Frontal cortex (tissue), 4 donors: ENCODE data around the gene SRR. TPM values are rescaled to one million over a fixed set of nuclear protein-coding genes. Genes with fewer than 3 reads are reported as not detected.
"Not testable (repeated sequence)": the region's sequence is repeated elsewhere in the genome, so short reads cannot be mapped to it uniquely, and the experiment has no call there.

Experiments used
- DNase-seq, 2 donors: peaks; one replicate each; pipeline ENCODE4 v3.0.0; 2012; ENCODE audit warnings: low spot score in 2 of 2
- FAIRE-seq: peaks from 2 replicates; lab custom pipeline; 2012; peaks lifted over from hg19 to GRCh38; lab: Jason Lieb, UNC
- total RNA-seq: library from RNA; depleted of rRNA; stranded (reverse); fragments of >200 nt; gene quantifications from one replicate; pipeline ENCODE4 v1.2.3, GENCODE V29; 2014
- donor health status: control.
- donor health status: control.
- donor health status: control.

SRR gene
- total RNA-seq, 1 donor from 2014 or later: 55.4 TPM

- no peak for DNase-seq
These were observed 20.4 kb upstream of the SRR start for GRCh38 chr17:2283302-2283701.

GRCh38 chr17:2289878-2290478, 13.8 kb upstream of the SRR start:
- FAIRE-seq (no peak), DNase-seq (no peak)

More at GRCh38 chr17:2283302-2283701, 20.4 kb upstream of the SRR start:
- FAIRE-seq: no peak

- DNase-seq: no peak
- FAIRE-seq: no peak
These were observed 11.7 kb upstream of the SRR start for GRCh38 chr17:2292100-2292499.

GRCh38 chr17:2295575-2295974, 8.2 kb upstream of the SRR start:
- DNase-seq (no peak), FAIRE-seq (no peak)

DNA sequence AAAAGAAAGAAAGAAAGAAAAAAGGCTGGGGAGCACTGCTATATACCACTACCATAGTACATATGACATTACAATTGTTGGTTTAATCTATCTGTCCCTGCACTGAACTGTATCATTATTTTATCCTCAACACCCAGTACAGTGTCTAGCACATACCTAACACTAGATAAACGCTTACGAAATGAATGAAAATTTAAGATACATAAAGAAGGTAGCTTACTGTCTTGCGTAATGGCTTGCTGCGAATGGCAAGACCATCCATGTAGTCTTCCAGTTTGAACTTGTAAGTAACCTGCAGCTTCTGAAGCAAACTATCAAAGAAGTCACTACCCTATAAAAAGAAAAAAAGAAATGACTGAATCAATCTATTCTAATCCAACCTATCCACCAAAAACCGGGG, 6.7 kb upstream of the SRR start:
- DNase-seq: no peak
- no peak for FAIRE-seq

- DNase-seq: no peak
- no peak for FAIRE-seq
These were observed 4.6 kb upstream of the SRR start for GRCh38 chr17:2299136-2299535.

DNA sequence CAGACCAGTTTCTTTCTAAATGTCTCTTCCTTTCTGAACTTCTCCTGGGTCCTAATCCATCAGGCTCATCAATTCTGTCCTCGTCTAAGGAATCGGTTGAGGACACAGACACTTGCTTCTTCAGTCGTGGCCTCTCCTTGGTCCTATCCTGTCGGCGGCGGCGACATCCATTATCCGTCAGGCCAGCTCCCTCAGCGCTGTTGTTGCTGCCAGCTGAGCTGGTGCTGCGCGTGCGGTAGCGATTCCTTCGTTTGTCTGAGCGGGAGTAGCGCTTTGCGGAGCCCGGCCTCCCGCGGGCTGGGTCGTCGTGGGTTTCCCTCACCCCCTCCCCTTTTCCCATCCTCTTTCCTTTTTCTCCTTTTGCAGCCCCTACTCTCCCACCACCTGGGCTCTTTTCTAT, 4.0 kb upstream of the SRR start:
- no peak for FAIRE-seq

GRCh38 chr17:2302778-2303203, 959 bp upstream of the SRR start:
- FAIRE-seq: no peak
- DNase-seq: peak in 1 of 2 donors; percentile 31

More for the DNA sequence above, 4.0 kb upstream of the SRR start:
- DNase-seq: no peak

DNA sequence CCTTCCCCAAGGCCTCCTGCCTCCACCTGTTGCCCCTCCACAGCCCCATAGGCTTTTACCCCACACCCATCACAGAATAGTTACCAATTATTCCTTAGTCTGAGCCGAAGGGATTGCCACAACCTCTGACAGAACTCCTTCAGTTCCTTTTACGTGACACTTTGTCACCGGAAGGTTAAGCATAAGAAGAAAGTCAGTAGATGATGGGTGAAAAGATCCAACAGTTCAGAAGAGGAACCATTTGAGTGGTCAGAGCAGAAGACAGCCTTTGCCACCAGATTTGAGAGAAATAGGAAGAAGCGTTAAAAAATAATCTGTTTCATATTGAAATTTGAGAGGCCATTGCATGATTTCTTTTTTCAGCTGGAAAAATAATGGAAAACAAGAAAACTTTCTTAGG, 1.2 kb downstream of the SRR start:
- no peak for FAIRE-seq
- DNase-seq: no peak

- DNase-seq: no peak
- no peak for FAIRE-seq
These were observed 5.8 kb downstream of the SRR start for GRCh38 chr17:2309338-2310154.

- FAIRE-seq: no peak
- no peak for DNase-seq
These were observed 9.0 kb downstream of the SRR start for GRCh38 chr17:2312736-2313135.

GRCh38 chr17:2316916-2317205, 13.1 kb downstream of the SRR start:
- FAIRE-seq, DNase-seq: not testable (repeated sequence)

DNA sequence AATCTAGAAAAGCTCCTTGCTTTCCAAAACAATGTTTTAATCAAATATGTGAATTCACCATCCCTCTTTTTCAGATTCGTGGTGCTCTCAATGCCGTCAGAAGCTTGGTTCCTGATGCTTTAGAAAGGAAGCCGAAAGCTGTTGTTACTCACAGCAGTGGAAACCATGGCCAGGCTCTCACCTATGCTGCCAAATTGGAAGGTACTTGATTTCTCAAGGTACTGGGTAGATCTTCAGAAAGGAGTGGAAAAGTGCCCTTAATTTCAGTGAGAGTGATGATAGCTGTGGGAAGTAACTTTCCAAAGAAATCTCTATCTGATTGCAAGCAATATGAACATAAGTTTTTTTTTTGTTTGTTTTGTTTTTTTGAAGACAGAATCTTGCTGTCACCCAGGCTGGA, 14.0 kb downstream of the SRR start:
- FAIRE-seq: no peak
- DNase-seq: no peak

GRCh38 chr17:2319051-2319450, 15.3 kb downstream of the SRR start:
- no peak for FAIRE-seq
- DNase-seq: no peak

DNA sequence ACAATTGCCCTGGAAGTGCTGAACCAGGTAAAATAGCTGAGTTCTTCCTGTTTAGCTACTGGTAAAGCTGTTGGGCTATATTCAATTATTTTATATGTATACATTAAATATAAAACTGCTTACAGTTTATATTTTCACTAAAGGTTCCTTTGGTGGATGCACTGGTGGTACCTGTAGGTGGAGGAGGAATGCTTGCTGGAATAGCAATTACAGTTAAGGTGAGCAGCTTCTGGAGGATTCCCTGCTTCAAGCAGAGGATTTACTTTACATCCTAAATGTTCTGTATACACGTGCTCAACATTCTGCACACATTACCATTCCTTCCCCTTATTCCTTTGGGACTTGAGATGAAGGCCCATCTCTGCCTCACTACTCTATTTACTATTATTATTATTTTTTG, 17.6 kb downstream of the SRR start:
- DNase-seq: no peak
- FAIRE-seq: no peak

GRCh38 chr17:2323629-2324314, 20.0 kb downstream of the SRR start:
- DNase-seq: no peak

DNA sequence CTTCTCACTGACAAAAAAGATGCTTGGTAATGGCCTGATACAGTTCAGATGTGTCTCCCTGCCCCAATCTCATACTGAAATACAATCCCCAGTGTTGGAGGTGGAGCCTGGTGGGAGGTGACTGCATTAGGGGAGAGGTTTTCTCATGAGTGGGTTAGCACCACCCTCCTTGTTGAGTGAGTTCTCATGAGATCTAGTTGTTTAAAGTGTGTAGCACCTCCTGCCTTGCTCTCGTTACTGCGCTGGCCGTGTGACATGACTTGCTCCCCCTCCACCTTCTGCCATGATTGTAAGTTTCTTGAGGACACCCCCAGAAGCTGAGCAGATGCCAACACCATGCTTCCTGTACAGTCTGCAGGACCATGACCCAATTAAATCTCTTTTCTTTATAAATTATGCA, 27.6 kb downstream of the SRR start:
- no peak for FAIRE-seq
- DNase-seq: no peak

More at GRCh38 chr17:2323629-2324314, 20.0 kb downstream of the SRR start:
- FAIRE-seq: no peak

DNA sequence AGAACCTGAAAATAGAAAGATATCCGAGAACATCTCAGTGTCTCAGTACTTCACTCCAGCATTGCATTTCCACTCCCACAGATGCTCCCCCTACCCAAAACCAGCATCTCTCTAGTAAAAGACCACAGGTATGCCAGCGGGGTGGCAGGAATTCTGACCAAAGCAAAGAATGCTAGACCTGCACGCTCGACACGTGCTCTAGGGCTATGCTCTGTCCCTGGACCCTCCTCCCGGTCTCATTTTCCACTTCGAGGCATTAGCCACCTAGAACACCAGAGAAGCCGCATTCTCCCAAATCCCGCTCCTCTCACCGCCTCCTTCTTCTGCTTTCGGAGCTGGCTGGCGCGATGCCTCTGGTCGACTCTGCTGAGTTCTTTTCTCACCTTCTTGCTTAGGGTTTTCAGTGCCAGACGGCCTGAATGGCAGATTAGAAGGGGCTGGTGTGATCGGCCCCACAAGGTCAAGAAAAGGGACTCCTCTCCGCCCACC, 32.0 kb downstream of the SRR start:
- no peak for FAIRE-seq

DNA sequence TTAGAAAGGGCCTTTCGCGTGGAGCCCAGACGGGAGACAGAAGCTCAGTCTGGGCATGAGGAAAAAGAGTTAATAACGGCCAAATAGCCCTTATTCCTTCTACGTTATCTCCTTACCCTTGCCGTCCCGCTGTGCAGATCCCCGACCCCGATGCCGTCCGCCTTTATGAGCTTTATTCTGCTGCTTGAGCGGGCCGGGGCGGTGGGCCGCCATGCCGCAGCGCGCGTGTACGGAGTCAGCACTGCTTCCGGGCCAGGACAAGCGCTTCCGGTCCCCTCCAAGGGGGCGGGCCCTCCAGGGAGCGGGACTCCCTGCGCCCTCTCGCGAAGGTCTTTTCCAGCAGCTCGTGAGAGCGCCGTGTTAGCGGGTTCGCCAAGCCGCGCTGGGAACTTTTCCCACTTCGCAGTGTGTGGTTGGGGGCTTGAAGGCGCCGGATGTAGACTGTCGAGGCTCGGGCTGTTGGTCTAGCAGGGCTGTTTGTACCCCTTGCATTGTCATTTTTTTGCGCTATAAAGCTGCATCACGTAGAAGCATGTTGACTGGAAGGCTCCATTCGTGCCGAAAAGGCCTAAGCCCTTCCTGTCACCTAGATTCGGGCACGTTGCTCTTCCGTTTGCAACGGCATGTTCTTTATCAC, 32.6 kb downstream of the SRR start, which contains the start of gene TSR1:
TSS of gene TSR1 (minus strand) at position 243 of the 637 bp plus-strand sequence. CDS start at position 213, 30 bp downstream.
- peak; percentile 98 to 99 for DNase-seq
- FAIRE-seq: no peak

More for the DNA sequence above, 32.0 kb downstream of the SRR start:
- DNase-seq: peak in 1 of 2 donors; percentile 31

GRCh38 chr17:2336852-2337543, 33.2 kb downstream of the SRR start, which contains the start of gene SGSM2:
Gene SGSM2 (plus strand): TSS chr17:2337501. CDS start chr17:2337689, 188 bp downstream.
- no peak for FAIRE-seq
- peak; percentile 78 to 86 for DNase-seq
